ENCODE data around the gene DCLRE1B. TPM values are rescaled to one million over a fixed set of nuclear protein-coding genes. Genes with fewer than 3 reads are reported as not detected.
"Not testable (repeated sequence)": the region's sequence is repeated elsewhere in the genome, so short reads cannot be mapped to it uniquely, and the experiment has no call there.

DCLRE1B gene
- total RNA-seq, 4 donors from 2014 or later = 3.2 to 9.2 (median 5.1) TPM

DNA sequence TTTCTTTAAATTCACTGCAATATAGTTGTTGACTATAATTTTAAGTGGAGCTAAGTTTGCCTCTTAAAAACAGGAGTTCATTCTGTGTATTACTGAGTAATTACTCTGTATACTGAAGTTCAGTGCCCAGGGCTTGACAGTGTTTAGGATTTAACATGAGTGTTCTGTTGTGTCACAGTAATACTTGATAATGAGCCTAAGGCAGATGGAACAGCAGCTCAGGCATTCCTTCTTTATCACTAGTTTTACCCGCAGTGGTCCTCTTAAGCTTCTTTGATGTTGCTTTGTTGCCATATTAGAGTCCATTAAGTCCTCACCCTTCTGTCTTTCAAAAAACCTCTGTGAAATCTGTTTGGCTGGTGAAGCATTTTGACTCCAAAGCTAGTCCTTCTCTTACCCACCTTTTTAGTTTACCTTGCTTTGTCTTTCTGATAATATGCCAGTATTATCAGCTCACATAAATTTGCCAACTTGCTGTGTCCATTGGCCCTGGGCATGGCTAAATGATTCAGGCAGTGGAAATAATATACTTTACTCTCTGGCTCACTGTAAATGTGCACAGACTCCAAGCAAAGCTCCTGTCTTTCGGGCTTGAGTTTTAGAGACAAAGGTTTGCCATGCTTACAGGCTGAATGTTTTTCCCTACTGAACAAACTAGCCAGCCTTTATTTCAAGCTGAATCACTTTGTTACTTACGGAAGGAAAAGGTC, 41.7 kb downstream of the DCLRE1B start:
- WGBS, 2 donors (ENCODE audit: low coverage in 1 of 2) = 11 to 21% methylated on average over 3 of the region's 3 CpGs
- Histone ChIP-seq H3K27ac (peak overlapping the region; percentile 5 to 63 (median 58)), H3K27me3 (no peaks in the 10 kb centered on the region), H3K4me1 (peaks cover 0 to 73% (median 23%) of the 10 kb centered on the region in 3 donors), H3K4me3 (no peak overlapping the region), H3K9me3 (no peaks in the 10 kb centered on the region), H3K36me3 (peaks cover 0 to 7% of the 10 kb centered on the region in 2 donors)
- TF ChIP-seq POLR2AphosphoS5 (IDR thresholded peaks at IDR 0.05) (no peak), POLR2A (IDR thresholded peaks at IDR 0.05) (no peak), CTCF (IDR thresholded peaks at IDR 0.05) (no peak), EP300 (IDR thresholded peaks at IDR 0.05) (no peak)
- no peak for ATAC-seq

DNA sequence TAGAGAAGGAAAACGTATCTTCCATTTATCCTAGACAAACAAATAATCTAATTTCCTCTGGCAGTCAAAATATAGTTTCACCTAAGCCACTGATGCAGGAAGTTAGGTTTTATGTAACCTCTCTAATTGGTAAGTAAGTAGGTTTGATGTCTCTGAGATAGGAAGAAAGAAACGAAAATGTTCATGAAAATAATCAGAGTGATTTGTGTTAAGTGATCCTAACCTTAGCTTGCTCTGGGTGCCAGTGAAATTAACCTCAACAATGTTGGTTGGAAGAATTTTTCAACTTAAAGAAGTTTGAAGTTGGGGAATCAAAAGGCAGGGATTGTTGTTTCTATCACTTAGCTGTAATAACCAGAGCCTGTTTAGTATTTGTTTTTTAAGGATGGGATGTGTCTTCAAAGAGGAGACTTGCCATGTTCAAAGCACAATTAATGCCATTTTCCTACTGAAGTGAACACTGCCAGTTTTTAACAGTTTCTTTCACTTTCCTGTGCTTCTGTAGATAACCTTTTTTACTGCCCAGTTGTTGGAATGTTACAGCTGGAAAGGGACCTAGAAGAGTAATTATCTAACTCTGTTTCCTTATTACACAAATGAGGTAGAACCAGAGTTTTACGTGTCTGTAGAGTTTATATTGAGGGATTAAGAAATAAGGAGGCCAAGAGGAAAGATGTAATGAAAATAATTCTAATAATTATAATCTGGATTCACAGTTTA, 42.4 kb downstream of the DCLRE1B start:
- Histone ChIP-seq H3K4me1 (peaks cover 3 to 75% (median 23%) of the 10 kb centered on the region in 3 donors), H3K27ac (peak overlapping the region; percentile 5 to 63 (median 58)), H3K9me3 (no peaks in the 10 kb centered on the region), H3K4me3 (no peak overlapping the region), H3K36me3 (peaks cover 0 to 4% of the 10 kb centered on the region in 2 donors), H3K27me3 (no peaks in the 10 kb centered on the region)
- TF ChIP-seq POLR2AphosphoS5 (IDR thresholded peaks at IDR 0.05) = no peak
- no peak for TF ChIP-seq POLR2A (IDR thresholded peaks at IDR 0.05)
- TF ChIP-seq EP300 (IDR thresholded peaks at IDR 0.05) = no peak
- 6 to 13% methylated on average over 2 to 3 of the region's 3 CpGs for WGBS, 2 donors (ENCODE audit: low coverage in 1 of 2)
- no peak for ATAC-seq

DNA sequence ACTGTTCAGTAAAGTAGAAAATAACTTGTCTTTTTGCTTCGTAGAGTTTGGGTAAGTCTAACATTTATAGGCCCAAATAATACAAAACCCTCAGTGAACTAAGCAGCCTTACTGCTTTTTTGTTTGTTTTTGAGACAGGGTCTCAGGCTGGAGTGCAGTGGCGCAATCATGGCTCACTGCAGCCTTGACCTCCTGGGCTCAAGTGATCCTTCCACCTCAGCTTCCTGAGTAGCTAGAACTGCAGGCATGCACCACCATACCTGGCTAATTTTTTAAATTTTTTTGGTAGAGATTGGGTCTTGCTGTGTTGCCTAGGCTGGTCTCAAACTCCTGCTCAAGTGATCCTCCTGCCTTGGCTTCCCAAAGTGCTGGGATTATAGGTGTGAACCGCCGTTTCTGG, 43.0 kb downstream of the DCLRE1B start:
- peaks cover 4 to 75% (median 23%) of the 10 kb centered on the region in 3 donors for H3K4me1 ChIP-seq
- 59 to 65% methylated on average over 4 of the region's 4 CpGs for WGBS, 2 donors (ENCODE audit: low coverage in 1 of 2)
- not testable (repeated sequence) for ATAC-seq

DNA sequence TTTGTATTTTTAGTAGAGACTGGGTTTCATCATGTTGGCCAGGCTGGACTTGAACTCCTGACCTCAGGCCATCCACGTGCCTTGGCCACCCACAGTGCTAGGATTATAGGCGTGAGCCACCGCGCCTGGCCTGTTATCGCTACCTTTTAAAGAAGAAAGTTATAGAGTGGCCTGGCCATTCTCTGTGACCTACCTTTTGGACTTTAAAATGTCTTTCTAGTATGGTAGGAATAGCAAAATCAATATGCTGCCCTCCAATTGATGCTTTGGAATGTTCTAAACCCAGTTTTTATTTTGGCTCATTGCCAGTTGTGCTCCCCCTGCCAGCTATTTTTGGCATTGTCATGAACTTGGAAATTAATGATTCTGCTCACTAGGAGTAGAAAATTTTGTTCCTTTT, 43.9 kb downstream of the DCLRE1B start:
- Histone ChIP-seq H3K4me3 (no peak overlapping the region), H3K27me3 (no peaks in the 10 kb centered on the region), H3K27ac (peak overlapping the region in 3 of 4 donors; percentile 54 to 61 (median 60)), H3K36me3 (peaks cover 0 to 6% of the 10 kb centered on the region in 2 donors), H3K9me3 (no peaks in the 10 kb centered on the region), H3K4me1 (peaks cover 4 to 70% (median 23%) of the 10 kb centered on the region in 3 donors)
- 35% methylated on average over 5 of the region's 5 CpGs; no CpG with 5 or more reads in 1 of the 2 donors for WGBS, 2 donors (ENCODE audit: low coverage in 1 of 2)
- TF ChIP-seq POLR2A (IDR thresholded peaks at IDR 0.05) (no peak), CTCF (IDR thresholded peaks at IDR 0.05) (peak in 2 of 4 experiments; percentile 36 to 39), POLR2AphosphoS5 (IDR thresholded peaks at IDR 0.05) (peak; percentile 69), EP300 (IDR thresholded peaks at IDR 0.05) (no peak)
- no peak for ATAC-seq

More for the DNA sequence above, 43.0 kb downstream of the DCLRE1B start:
- H3K4me3 ChIP-seq, H3K9me3 ChIP-seq, H3K36me3 ChIP-seq, H3K27me3 ChIP-seq: not testable (repeated sequence)
- H3K27ac ChIP-seq = peak overlapping the region; percentile 5 to 63 (median 58)

DNA sequence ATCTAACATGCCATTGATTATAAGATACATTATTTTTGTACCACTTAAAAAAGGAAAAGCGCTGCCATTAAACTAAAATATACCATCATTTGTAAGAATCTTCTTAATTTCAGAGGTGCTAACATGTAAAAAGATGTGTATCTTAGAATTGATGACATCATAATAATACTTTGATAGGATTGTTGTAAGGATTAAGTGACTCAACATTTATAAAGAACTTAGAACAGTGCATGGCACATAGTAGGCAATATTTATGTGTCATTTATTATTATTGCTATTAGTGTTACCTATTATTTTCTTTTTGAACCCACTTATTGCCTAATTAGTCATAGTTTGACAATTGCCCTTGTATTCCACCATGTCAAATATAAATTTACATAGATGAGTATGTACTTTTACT, 45.8 kb downstream of the DCLRE1B start:
- Histone ChIP-seq H3K27me3 (no peaks in the 10 kb centered on the region), H3K36me3 (peaks cover 0 to 22% of the 10 kb centered on the region in 2 donors), H3K4me1 (peaks cover 4 to 67% (median 23%) of the 10 kb centered on the region in 3 donors), H3K4me3 (no peak overlapping the region), H3K27ac (no peak overlapping the region), H3K9me3 (no peaks in the 10 kb centered on the region)
- ATAC-seq = no peak
- TF ChIP-seq POLR2A (IDR thresholded peaks at IDR 0.05) = no peak
- TF ChIP-seq EP300 (IDR thresholded peaks at IDR 0.05) = no peak
- TF ChIP-seq CTCF (IDR thresholded peaks at IDR 0.05) = no peak
- TF ChIP-seq POLR2AphosphoS5 (IDR thresholded peaks at IDR 0.05) = no peak
- WGBS, 2 donors (ENCODE audit: low coverage in 1 of 2) = 93 to 100% methylated on average over 1 of the region's 1 CpG

Data from gastroesophageal sphincter (tissue), 4 donors.